SU-DHL-6 (cell line): ENCODE results near the gene LILRB2.

Experiments
- H2AFZ ChIP-seq: fragments of 200-600 bp; sonication (generic); 2 replicates; pipeline ENCODE4 v1.6.1; 2014; ENCODE audit warnings: low read depth, mild to moderate bottlenecking, moderate library complexity, mixed read lengths, antibody characterized with exemption, low read length; ENCODE audit not compliant: severe bottlenecking
- H3F3A ChIP-seq: fragments of 200-600 bp; shearing (Covaris generic); 2 replicates; pipeline ENCODE4 v1.6.0; 2016; ENCODE audit warnings: antibody characterized with exemption, mild to moderate bottlenecking; ENCODE audit not compliant: insufficient read depth
- H3K27ac ChIP-seq: fragments of 200-600 bp; sonication (generic); 2 replicates; pipeline ENCODE4 v1.5.1; 2016; ENCODE audit warnings: low read depth, mild to moderate bottlenecking, low read length, moderate library complexity, mixed read lengths
- H3K27me3 ChIP-seq: fragments of 200-600 bp; sonication (generic), shearing (Covaris generic); 2 replicates; pipeline ENCODE4 v1.6.0; 2014; ENCODE audit warnings: mild to moderate bottlenecking, low read length
- H3K36me3 ChIP-seq: fragments of 200-600 bp; sonication (generic); 2 replicates; pipeline ENCODE4 v1.6.1; 2014; ENCODE audit warnings: mild to moderate bottlenecking, low read length, mixed read lengths
- H3K4me2 ChIP-seq: fragments of 300-600, 200-600 bp; shearing (Covaris generic), sonication (generic); 2 replicates; pipeline ENCODE4 v1.6.0; 2014; ENCODE audit warnings: low read length, low read depth, mild to moderate bottlenecking; ENCODE audit not compliant: poor library complexity, severe bottlenecking
- H3K4me3 ChIP-seq: fragments of 200-600 bp; sonication (generic); 2 replicates; pipeline ENCODE4 v1.5.1; 2014; ENCODE audit warnings: antibody characterized with exemption, low read length, mild to moderate bottlenecking, mixed read lengths; ENCODE audit not compliant: insufficient read depth, poor library complexity, severe bottlenecking
- H3K79me2 ChIP-seq: fragments of 200-600 bp; sonication (generic); 2 replicates; pipeline ENCODE4 v1.6.1; 2014; ENCODE audit warnings: mild to moderate bottlenecking, low read length, moderate library complexity; ENCODE audit not compliant: insufficient read depth
- H3K9ac ChIP-seq: fragments of 200-600 bp; sonication (generic); 2 replicates; pipeline ENCODE4 v1.7.0; 2014; ENCODE audit warnings: mild to moderate bottlenecking, low read length
- H3K9me2 ChIP-seq: fragments of 200-600 bp; sonication (generic); replicated peaks from 2 replicates; pipeline ENCODE4 v1.6.1; 2014; ENCODE audit warnings: low read length; ENCODE audit not compliant: insufficient read depth
- H3K9me3 ChIP-seq: fragments of 200-600 bp; sonication (generic); 2 replicates; pipeline ENCODE4 v1.6.1; 2014; ENCODE audit warnings: low read length, mixed read lengths; ENCODE audit not compliant: insufficient read depth
- H4K20me1 ChIP-seq: fragments of 200-600 bp; sonication (generic); 2 replicates; pipeline ENCODE4 v1.6.1; 2014; ENCODE audit warnings: low read depth, mild to moderate bottlenecking, antibody characterized with exemption, low read length, moderate library complexity, mixed read lengths
- EZH2phosphoT487 ChIP-seq: fragments of 200-600 bp; sonication (generic), shearing (Covaris generic); conservative IDR thresholded peaks from 2 replicates; pipeline ENCODE4 v1.6.1; 2018; ENCODE audit warnings: mild to moderate bottlenecking, antibody characterized with exemption, low read length, moderate library complexity, mixed read lengths
- TF ChIP-seq, protein P1 (sequence below): fragments of 200-600 bp; sonication (generic); IDR thresholded peaks from one replicate; pipeline ENCODE4 v1.5.1; 2017; ENCODE audit warnings: antibody characterized with exemption, mild to moderate bottlenecking, low read length, moderate library complexity; ENCODE audit not compliant: insufficient read depth, poor library complexity, severe bottlenecking

The LILRB2 gene

DNA sequence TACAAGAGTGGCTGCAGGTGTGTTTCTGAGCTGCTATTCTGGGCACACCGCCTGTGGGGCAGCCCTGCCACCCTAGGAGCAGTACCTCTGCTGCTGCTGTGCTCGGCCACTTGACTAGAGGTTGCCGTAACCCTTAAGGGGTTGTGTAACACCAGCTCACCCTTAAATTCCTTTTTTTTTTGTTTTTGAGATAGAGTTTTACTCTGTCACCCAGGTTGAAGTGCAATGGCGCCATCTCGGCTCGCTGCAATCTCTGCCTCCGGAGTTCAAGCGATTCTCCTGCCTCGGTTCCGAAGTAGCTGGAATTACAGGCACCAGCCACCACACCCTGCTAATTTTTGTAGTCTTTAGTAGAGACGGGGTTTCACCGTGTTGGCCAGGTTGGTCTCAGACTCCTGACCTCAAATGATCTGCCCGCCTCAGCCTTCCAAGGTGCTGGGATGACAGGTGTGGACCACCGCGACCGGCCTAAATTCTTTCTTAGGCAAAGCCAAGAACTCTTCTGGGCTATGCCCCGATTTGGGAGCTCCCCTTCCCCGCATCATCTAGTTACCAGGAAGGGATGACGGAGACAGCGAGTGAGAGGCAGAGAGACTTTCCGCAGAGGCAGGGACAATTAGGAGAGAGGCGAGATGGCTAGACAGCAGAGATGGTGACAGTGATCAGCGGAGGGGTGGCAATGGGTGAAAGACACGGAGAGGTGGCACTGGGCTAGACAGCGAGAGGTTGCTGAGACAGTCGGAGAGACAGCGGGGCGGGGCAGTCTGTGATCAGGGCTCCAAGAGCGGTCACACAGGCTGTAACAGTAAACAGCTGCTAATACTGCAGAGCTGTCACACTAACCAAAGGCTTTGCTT lies 36.4 kb upstream of the LILRB2 start:
- Histone ChIP-seq H3K4me3 (no peak overlapping the region), H4K20me1 (no peaks in the 10 kb centered on the region), H3K9ac (no peak overlapping the region), H3K4me2 (no peak overlapping the region), H2AFZ (no peak overlapping the region), H3F3A (no peaks in the 10 kb centered on the region), H3K9me3 (no peaks in the 10 kb centered on the region), H3K27me3 (no peaks in the 10 kb centered on the region), H3K36me3 (no peaks in the 10 kb centered on the region), H3K9me2 (no peaks in the 10 kb centered on the region), H3K79me2 (no peaks in the 10 kb centered on the region), H3K27ac (no peak overlapping the region)
- TF ChIP-seq, protein P1, sequence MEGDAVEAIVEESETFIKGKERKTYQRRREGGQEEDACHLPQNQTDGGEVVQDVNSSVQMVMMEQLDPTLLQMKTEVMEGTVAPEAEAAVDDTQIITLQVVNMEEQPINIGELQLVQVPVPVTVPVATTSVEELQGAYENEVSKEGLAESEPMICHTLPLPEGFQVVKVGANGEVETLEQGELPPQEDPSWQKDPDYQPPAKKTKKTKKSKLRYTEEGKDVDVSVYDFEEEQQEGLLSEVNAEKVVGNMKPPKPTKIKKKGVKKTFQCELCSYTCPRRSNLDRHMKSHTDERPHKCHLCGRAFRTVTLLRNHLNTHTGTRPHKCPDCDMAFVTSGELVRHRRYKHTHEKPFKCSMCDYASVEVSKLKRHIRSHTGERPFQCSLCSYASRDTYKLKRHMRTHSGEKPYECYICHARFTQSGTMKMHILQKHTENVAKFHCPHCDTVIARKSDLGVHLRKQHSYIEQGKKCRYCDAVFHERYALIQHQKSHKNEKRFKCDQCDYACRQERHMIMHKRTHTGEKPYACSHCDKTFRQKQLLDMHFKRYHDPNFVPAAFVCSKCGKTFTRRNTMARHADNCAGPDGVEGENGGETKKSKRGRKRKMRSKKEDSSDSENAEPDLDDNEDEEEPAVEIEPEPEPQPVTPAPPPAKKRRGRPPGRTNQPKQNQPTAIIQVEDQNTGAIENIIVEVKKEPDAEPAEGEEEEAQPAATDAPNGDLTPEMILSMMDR, result no peak
- TF ChIP-seq EZH2phosphoT487, result no peak

DNA sequence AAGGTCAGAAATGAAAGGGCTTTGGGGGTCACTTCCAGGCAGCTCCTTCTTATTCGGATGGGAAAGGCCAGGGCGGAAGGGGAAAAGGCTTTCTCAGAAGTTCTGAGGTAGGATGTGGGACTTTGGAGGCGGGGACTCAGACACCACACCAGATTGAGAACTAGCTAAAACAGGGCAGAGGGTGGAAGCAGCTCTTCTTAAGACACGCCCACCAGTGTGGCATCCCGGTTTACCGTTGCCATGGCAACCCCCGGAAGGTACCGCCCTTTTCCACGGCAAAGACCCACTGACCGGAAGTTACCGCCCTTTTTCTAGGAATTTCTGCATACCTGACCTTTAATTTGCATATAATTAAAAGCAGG lies 35.8 kb upstream of the LILRB2 start:
- no peaks in the 10 kb centered on the region for H3K79me2 ChIP-seq
- H3K27me3 ChIP-seq, result no peaks in the 10 kb centered on the region
- no peaks in the 10 kb centered on the region for H4K20me1 ChIP-seq
- no peaks in the 10 kb centered on the region for H3K9me2 ChIP-seq
- H2AFZ ChIP-seq, result no peak overlapping the region
- no peak overlapping the region for H3K4me2 ChIP-seq
- H3F3A ChIP-seq, result no peaks in the 10 kb centered on the region
- H3K9ac ChIP-seq, result no peak overlapping the region
- H3K27ac ChIP-seq, result no peak overlapping the region
- no peaks in the 10 kb centered on the region for H3K9me3 ChIP-seq
- no peak overlapping the region for H3K4me3 ChIP-seq
- H3K36me3 ChIP-seq, result no peaks in the 10 kb centered on the region
- no peak for TF ChIP-seq EZH2phosphoT487
- TF ChIP-seq, protein P1, result no peak

DNA sequence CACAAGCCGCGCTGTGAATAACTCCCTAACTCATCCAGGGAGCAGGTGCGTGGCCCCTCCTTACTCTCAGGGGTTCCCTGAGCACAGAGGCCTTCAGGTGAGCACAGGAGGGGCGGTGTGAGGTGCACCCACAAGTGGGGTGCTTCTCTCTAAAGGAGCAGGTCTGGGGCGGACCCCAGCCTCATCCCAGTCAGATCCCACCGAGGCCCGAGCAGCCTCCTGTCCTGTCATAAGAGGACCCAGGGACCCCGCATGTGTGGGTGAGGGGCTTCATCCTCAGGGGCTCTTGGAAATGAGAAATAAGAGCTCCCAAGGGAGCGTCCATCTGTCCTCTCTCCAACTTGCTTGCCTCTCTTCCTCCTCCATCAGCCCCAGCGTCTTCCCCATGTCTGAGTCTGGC lies 35.0 kb upstream of the LILRB2 start:
- no peak overlapping the region for H3K4me3 ChIP-seq
- no peak overlapping the region for H3K4me2 ChIP-seq
- TF ChIP-seq, protein P1, result no peak
- TF ChIP-seq EZH2phosphoT487, result no peak

More for the DNA sequence above, 35.0 kb upstream of the LILRB2 start:
- H3K27ac ChIP-seq, result no peak overlapping the region
- H3K27me3 ChIP-seq, result no peaks in the 10 kb centered on the region
- no peaks in the 10 kb centered on the region for H3K79me2 ChIP-seq
- no peaks in the 10 kb centered on the region for H4K20me1 ChIP-seq
- H3K36me3 ChIP-seq, result no peaks in the 10 kb centered on the region
- no peaks in the 10 kb centered on the region for H3K9me2 ChIP-seq
- H3F3A ChIP-seq, result no peaks in the 10 kb centered on the region
- no peaks in the 10 kb centered on the region for H3K9me3 ChIP-seq
- no peak overlapping the region for H3K9ac ChIP-seq
- no peak overlapping the region for H2AFZ ChIP-seq
